GM12872 (cell line): Measurements from ENCODE around the gene RPL13.
A peak's percentile ranks its signal among the peaks of the same experiment; 100 is the strongest.

Source experiments
- CTCF ChIP-seq: IDR thresholded peaks from 3 replicates; pipeline ENCODE4 v1.5.1; 2011; ENCODE audit warnings: low read depth, mild to moderate bottlenecking, low read length, moderate library complexity; ENCODE audit not compliant: insufficient read depth

Gene RPL13

GRCh38 chr16:89595330-89596060 is 35.0 kb downstream of the RPL13 start:
- TF ChIP-seq CTCF: no peak

- no peak for TF ChIP-seq CTCF
Measured at GRCh38 chr16:89596061-89596689, 35.7 kb downstream of the RPL13 start.

GRCh38 chr16:89596957-89597649 is 36.6 kb downstream of the RPL13 start:
- no peak for TF ChIP-seq CTCF

- TF ChIP-seq CTCF: no peak
Measured at GRCh38 chr16:89598199-89598598, 37.7 kb downstream of the RPL13 start.

- TF ChIP-seq CTCF: peak; percentile 64
Measured at GRCh38 chr16:89599451-89599858, 39.0 kb downstream of the RPL13 start.

GRCh38 chr16:89599902-89600301 is 39.4 kb downstream of the RPL13 start:
- no peak for TF ChIP-seq CTCF

- no peak for TF ChIP-seq CTCF
Measured at GRCh38 chr16:89600427-89600826, 39.9 kb downstream of the RPL13 start.
